Esophagus squamous epithelium (tissue), 5 donors: ENCODE data around the gene ARHGAP30. TPM values are rescaled to one million over a fixed set of nuclear protein-coding genes. Genes with fewer than 3 reads are reported as not detected.
"Not testable (repeated sequence)": the region's sequence is repeated elsewhere in the genome, so short reads cannot be mapped to it uniquely, and the experiment has no call there.

Source experiments
- DNase-seq: peaks from one replicate; lab custom pipeline; 2025; lab: John Stamatoyannopoulos, UW
- H3K27ac ChIP-seq, 4 donors: fragments of 200-600 bp; sonication (generic); one replicate each; pipeline ENCODE4 v1.5.1; 2016 to 2019; ENCODE audit warnings: mild to moderate bottlenecking in 1 of 4
- H3K27me3 ChIP-seq, 4 donors: fragments of 200-600 bp; sonication (generic); 1 replicate in 3 of 4; 2 replicates in 1 of 4; pipeline versions ENCODE4 v1.5.1 to v1.6.0; 2017 to 2021; ENCODE audit warnings: antibody characterized with exemption in 1 of 4
- H3K36me3 ChIP-seq, 3 donors: fragments of 200-600 bp; sonication (generic); one replicate each; pipeline ENCODE4 v1.5.1; 2016 to 2019
- H3K4me1 ChIP-seq, 3 donors: fragments of 200-600 bp; sonication (generic); one replicate each; pipeline ENCODE4 v1.5.1; 2017 to 2019
- H3K4me3 ChIP-seq, 4 donors: fragments of 200-600 bp; sonication (generic); 1 replicate in 3 of 4; 2 replicates in 1 of 4; pipeline ENCODE4 v1.5.1; 2016 to 2019; ENCODE audit warnings: mild to moderate bottlenecking in 2 of 4, moderate library complexity in 1 of 4
- H3K9me3 ChIP-seq, 3 donors: fragments of 200-600 bp; sonication (generic); one replicate each; pipeline ENCODE4 v1.5.1; 2016 to 2019
- POLR2A ChIP-seq, 4 donors: fragments of 450-650 bp; IDR thresholded peaks; one replicate each; pipeline ENCODE4 v1.6.1; 2017; ENCODE audit warnings: antibody characterized with exemption in 4 of 4, mild to moderate bottlenecking in 4 of 4, moderate library complexity in 3 of 4
- WGBS, 2 donors: methylation state at CpG; one replicate each; pipeline ENCODE4 v1.1.5; 2018; 5-methylcytosine and 5-hydroxymethylcytosine counted together
- intact Hi-C: fragments of 100-400 bp; cut with DNase I; formaldehyde crosslinking; loops from one replicate; pipeline ENCODE4 v1.15.0; 2022
- total RNA-seq, 4 donors: library from RNA; depleted of rRNA; stranded (reverse); fragments of >200 nt; gene quantifications; one replicate each; pipeline ENCODE4 v1.1.0, GENCODE V29; 2016
- TF ChIP-seq, protein P1 (sequence below), 6 experiments: fragments of 450-650 bp in 4 of 6; fragments of 200-600 bp in 2 of 6; sonication (generic) in 2 of 6; IDR thresholded peaks; one replicate each; pipeline ENCODE4 v1.5.1; 2016 to 2019; ENCODE audit warnings: antibody characterized with exemption in 6 of 6, mild to moderate bottlenecking in 4 of 6, moderate library complexity in 4 of 6
- donor health status: DM: yes; HTN: yes; CAD: no.

Gene ARHGAP30, protein sequence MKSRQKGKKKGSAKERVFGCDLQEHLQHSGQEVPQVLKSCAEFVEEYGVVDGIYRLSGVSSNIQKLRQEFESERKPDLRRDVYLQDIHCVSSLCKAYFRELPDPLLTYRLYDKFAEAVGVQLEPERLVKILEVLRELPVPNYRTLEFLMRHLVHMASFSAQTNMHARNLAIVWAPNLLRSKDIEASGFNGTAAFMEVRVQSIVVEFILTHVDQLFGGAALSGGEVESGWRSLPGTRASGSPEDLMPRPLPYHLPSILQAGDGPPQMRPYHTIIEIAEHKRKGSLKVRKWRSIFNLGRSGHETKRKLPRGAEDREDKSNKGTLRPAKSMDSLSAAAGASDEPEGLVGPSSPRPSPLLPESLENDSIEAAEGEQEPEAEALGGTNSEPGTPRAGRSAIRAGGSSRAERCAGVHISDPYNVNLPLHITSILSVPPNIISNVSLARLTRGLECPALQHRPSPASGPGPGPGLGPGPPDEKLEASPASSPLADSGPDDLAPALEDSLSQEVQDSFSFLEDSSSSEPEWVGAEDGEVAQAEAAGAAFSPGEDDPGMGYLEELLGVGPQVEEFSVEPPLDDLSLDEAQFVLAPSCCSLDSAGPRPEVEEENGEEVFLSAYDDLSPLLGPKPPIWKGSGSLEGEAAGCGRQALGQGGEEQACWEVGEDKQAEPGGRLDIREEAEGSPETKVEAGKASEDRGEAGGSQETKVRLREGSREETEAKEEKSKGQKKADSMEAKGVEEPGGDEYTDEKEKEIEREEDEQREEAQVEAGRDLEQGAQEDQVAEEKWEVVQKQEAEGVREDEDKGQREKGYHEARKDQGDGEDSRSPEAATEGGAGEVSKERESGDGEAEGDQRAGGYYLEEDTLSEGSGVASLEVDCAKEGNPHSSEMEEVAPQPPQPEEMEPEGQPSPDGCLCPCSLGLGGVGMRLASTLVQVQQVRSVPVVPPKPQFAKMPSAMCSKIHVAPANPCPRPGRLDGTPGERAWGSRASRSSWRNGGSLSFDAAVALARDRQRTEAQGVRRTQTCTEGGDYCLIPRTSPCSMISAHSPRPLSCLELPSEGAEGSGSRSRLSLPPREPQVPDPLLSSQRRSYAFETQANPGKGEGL
- 10 to 100 TPM in 2 of 4 donors, 1 to 10 TPM in 2; 2.9 to 13.5 (median 7.4) TPM for total RNA-seq

DNA sequence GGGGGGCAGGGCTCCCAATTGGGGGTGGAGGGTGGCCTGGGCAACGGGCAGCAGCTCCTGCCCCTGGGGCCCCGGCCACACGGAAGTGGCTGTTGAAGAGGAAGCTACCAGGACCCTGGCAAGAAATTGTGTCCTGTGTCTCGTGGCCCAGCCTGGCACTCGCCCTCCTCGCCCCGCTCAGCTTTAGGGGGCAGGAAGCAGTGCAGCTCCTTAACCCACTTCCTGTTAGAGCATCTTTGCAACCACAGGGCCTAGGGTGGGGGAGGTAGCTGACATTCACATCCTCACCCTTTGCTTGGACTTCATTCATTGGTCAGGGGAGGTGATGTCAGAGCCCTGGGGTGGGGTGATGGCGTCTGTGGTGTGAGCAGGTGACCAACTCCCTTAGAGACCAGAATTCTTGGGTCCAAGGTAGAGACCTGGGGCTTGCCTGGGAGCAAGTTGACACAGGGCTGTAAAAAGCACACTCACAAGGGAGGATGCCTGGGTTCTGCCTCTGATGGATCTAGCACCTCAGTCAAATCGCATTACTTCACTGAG is at the start of gene ARHGAP30:
TSS of gene ARHGAP30 (minus strand) at position 161 of the 540 bp plus-strand sequence. CDS start 267 bp downstream, outside the sequence.
- 54 to 73% methylated on average over 1 to 2 of the region's 9 CpGs for WGBS, 2 donors
- Histone ChIP-seq H3K4me3 (peak within 1 kb of the TSS; percentile 21 to 62 (median 42)), H3K4me1 (peaks cover 0 to 77% (median 13%) of the 10 kb centered on the region in 3 donors), H3K36me3 (peaks cover 0 to 60% (median 7%) of the 10 kb centered on the region in 3 donors), H3K9me3 (no peaks in the 10 kb centered on the region), H3K27ac (peak within 1 kb of the TSS; percentile 72 to 86 (median 84)), H3K27me3 (no peaks in the 10 kb centered on the region)
- intact Hi-C loops = no loop called here
- DNase-seq = peak; percentile 72
- peak in 2 of 4 donors; percentile 58 to 60 for TF ChIP-seq POLR2A (IDR thresholded peaks at IDR 0.05)
- TF ChIP-seq, protein P1, sequence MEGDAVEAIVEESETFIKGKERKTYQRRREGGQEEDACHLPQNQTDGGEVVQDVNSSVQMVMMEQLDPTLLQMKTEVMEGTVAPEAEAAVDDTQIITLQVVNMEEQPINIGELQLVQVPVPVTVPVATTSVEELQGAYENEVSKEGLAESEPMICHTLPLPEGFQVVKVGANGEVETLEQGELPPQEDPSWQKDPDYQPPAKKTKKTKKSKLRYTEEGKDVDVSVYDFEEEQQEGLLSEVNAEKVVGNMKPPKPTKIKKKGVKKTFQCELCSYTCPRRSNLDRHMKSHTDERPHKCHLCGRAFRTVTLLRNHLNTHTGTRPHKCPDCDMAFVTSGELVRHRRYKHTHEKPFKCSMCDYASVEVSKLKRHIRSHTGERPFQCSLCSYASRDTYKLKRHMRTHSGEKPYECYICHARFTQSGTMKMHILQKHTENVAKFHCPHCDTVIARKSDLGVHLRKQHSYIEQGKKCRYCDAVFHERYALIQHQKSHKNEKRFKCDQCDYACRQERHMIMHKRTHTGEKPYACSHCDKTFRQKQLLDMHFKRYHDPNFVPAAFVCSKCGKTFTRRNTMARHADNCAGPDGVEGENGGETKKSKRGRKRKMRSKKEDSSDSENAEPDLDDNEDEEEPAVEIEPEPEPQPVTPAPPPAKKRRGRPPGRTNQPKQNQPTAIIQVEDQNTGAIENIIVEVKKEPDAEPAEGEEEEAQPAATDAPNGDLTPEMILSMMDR (IDR thresholded peaks at IDR 0.05) = no peak

DNA sequence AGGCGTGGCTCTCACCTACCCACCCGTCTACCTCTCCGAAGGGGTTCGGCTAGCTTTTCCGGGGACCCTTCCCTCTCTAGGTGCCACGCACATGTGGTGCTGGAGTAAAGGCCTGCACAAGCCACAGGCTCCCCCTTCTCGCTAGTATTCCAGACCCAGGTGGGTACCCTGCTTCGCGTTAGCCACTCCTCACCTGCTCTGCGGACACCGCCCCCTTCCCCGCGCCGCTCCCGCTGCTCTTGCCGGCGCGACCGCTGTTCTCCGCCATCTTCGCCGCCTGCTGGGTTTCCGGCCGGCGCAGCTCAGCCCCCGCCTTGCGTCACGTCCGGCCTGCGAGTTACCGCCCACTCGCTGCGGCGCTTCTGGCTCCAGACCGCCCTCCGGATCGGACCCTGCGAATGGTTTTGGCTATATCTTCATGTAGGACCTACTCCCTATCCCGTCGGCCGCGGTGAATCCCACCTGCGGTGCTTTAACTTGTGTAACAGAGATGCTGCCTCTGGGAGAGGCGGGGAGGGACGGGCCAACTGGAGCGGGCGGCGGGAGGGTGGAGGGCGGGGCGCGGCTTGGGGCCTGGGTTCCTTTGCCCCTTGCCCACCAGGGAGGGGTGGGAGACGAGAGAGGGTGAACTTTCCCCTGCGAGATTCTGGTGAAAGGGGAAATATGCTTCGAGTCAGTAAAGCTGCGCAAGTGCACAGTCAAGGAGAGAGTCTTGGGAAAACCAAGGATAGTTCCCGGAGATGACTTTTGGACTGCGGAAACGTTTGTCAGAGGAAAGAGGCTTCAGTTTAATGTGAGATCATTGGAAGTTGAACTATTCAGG is 48.3 kb upstream of the ARHGAP30 start, which contains the start of the genes NIT1 and PFDN2:
TSS of gene NIT1 (plus strand) at position 347 of the 823 bp plus-strand sequence. CDS start at position 419, 72 bp downstream.
TSS of gene PFDN2 (minus strand) at position 279 of the 823 bp plus-strand sequence. CDS start at position 268, 11 bp downstream.
- intact Hi-C loops = no loop called here
- WGBS, 2 donors = 0% methylated on average over 5 to 25 of the region's 58 CpGs
- peaks cover 27 to 70% (median 38%) of the 10 kb centered on the region in 3 donors for H3K4me1 ChIP-seq
- TF ChIP-seq POLR2A (IDR thresholded peaks at IDR 0.05) = peak in 3 of 4 donors; percentile 75 to 94 (median 86)
- TF ChIP-seq, protein P1 (IDR thresholded peaks at IDR 0.05) = peak in 2 of 6 experiments; percentile 8 to 14
- no peaks in the 10 kb centered on the region for H3K9me3 ChIP-seq
- DNase-seq = no peak
- H3K4me3 ChIP-seq = peak within 1 kb of the TSS; percentile 72 to 100 (median 82)
- peaks cover 15 to 32% (median 24%) of the 10 kb centered on the region in 3 donors for H3K36me3 ChIP-seq
- no peaks in the 10 kb centered on the region for H3K27me3 ChIP-seq
- peak within 1 kb of the TSS; percentile 93 to 98 (median 95) for H3K27ac ChIP-seq

DNA sequence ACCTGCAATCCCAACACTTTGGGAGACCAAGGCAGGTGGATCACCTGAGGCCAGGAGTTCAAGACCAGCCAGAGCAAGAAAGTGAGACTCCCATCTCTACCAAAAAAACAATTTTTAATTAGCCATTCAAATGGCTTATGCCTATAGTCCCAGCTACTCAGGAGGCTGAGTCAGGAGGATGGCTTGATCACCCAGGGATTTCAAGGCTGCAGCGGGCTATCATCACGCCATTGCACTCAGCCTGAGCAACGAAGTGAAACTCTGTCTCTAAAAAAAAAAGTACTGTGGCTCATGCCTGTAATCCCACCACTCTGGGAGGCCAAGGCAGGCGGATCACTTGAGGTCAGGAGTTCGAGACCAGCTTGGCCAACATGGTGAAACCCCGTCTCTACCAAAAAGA is 46.3 kb upstream of the ARHGAP30 start:
- H3K9me3 ChIP-seq, DNase-seq, intact Hi-C loops, H3K27me3 ChIP-seq, H3K4me3 ChIP-seq: not testable (repeated sequence)
- Histone ChIP-seq H3K36me3 (peaks cover 4 to 12% (median 7%) of the 10 kb centered on the region in 3 donors), H3K27ac (peak overlapping the region in 3 of 4 donors; percentile 18 to 43 (median 40)), H3K4me1 (peaks cover 27 to 86% (median 38%) of the 10 kb centered on the region in 3 donors)
- 83 to 84% methylated on average over 6 of the region's 6 CpGs for WGBS, 2 donors

DNA sequence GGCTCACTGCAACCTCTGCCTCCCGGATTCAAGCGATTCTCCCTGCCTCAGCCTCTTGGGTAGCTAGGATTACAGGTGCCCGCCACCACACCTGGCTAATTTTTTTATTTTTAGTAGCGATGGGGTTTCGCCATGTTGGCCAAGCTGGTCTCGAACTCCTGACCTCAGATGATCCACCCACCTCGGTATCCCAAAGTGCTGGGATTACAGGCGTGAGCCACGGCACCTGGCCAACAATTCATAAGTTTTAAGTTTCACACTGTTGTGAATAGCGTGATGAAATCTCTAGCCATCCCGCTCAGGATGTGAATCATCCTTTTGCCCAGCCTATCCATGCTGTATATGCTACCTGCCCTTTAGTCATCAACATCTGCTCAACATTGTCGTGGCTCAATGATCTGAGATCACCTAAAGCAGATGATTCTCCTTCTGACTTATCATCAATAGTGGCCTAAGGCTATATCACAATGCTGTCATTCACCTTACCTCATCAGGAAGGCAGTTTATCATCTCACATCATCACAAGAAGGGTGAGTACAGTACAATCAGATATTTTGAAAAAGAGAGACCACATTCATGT is 45.5 kb upstream of the ARHGAP30 start:
- peaks cover 27 to 80% (median 38%) of the 10 kb centered on the region in 3 donors for H3K4me1 ChIP-seq
- peaks cover 0 to 5% (median under 1%) of the 10 kb centered on the region in 3 donors for H3K36me3 ChIP-seq
- no peaks in the 10 kb centered on the region for H3K27me3 ChIP-seq
- no peaks in the 10 kb centered on the region for H3K9me3 ChIP-seq
- no peak for TF ChIP-seq POLR2A (IDR thresholded peaks at IDR 0.05)
- TF ChIP-seq, protein P1 (IDR thresholded peaks at IDR 0.05) = no peak
- no peak for DNase-seq
- H3K27ac ChIP-seq = peak overlapping the region; percentile 16 to 63 (median 48)
- intact Hi-C loops = no loop called here
- no peak overlapping the region for H3K4me3 ChIP-seq
- 45 to 49% methylated on average over 12 of the region's 12 CpGs for WGBS, 2 donors
